GM21526 (cell line): Measurements from ENCODE around the gene ARHGAP4.

ENCODE experiments used
- ATAC-seq: cut with Tn5 transposase; IDR thresholded peaks from one replicate; pipeline ENCODE4 v1.9.1; 2021; ENCODE audit warnings: moderate library complexity; ENCODE audit not compliant: unreplicated experiment, low FRiP score

The ARHGAP4 gene

DNA sequence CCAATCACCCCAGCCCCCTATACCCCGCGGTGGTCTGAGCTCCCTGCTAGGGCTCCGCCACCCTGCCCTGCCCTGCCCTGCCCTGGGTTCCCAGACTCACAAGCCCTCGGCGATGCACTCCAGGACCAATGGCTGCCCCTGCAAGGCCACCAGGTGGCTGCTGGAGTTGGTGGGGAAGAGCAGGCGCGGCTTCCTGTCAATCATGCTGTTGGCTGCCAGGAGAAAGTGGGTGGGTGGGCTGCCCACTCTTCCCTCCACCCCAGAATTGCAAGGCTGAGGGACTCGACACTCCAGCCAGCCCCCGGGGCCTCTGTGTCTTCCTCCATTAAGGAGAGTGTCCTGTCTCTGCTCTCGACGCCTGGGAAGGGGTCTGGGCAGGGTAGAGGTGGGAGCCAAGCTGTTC is 55.8 kb downstream of the ARHGAP4 start:
- ATAC-seq, result no peak

DNA sequence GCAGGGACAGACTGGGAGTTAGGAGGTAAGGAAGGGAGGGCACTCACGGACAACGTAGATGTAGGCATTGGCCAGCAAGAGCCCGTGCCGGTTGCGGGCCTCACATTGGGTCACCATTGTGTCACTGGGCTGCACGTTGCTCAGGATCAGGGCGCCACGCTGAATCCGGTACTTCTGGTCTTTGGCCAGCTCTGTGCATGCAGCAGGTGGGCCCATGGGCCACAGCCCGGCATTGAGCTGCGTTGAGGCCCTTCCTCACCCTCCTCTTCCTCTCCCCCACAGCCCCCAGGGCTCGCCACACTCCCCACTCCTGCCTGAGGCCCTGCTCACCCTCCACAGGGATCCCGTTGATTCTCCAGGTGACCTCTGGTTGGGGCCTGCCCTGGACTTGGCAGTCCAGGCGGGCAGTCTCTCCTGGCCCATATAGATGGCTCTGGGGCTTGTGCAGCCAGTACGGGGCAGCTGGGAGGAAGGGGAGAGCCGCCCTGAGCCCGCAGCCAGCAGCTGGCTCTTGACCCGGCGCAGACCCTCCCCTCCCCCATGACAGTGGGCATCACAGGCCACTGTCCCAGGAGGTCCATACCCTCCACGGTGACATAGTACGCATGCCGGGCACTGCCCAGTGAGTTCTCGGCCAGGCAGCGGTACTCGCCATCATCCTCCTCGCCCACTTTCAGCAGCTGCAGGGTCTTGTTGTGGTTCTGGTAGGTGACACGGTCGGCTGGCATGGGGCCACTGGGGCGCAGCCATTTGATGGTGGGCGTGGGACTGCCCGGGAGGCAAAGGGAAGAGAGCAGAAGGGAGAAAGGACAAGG is 56.4 kb downstream of the ARHGAP4 start:
- no peak for ATAC-seq

DNA sequence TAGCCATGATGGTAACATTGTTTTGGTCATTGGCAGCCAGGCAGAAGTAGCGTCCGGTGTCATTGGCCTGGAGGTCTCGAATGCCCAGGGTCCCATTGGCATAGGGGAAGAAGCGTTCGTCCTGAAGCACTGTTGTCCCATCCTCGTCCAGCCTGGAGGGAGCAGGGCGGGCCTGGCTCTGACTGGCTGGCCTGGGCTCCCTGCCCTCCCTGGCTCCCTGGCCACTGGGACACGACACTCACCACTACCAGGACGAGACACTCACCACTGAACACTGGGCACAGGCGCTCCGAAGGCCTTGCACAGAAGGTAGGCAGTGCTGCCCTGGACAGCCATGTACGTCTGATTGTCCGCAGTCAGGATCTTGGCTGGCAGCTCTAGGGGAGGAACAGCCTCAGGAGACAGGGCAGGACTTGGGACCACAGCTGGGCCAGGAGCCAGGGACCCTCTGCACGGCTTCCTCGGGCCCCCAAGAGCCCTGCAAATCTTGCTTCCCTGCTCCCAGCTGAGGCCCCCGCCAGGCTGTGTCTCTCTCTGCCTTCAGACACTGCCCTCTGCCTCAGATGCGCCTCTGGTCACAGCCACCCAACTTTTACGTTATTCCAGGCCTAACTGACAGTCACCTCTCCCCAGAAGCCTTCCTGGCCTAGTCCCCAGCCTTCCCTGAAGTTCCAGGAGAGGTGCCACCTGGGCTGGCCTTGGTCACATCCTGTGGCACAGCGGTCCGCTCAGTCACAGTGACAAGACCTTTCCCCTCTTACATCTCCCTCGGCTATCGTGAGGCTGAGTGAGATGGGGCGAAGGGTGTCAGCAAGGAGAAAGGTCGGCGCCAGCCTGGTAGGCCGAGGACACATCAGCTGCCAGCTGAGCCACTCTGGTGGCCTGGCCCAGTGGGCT is 57.2 kb downstream of the ARHGAP4 start:
- no peak for ATAC-seq

DNA sequence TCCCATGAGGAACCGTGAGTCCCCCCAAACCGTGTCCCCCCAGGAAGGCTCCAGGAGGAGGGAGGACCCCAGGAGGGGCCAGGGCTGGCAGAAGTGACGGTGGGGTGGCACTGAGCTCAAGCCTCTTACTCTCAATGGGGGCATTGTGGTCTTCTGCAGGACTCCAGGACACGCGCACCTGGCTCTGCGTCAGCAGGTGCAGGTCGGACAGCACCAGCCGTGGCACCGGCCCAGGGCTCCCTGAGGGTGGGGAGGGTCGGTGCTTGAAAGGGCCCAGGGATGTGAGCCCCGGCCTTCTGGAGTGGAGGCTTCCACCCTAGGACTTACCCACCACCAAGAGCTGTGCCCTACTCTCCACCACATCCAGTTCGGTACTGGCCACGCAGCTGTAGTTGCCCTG is 58.4 kb downstream of the ARHGAP4 start:
- ATAC-seq, result no peak

DNA sequence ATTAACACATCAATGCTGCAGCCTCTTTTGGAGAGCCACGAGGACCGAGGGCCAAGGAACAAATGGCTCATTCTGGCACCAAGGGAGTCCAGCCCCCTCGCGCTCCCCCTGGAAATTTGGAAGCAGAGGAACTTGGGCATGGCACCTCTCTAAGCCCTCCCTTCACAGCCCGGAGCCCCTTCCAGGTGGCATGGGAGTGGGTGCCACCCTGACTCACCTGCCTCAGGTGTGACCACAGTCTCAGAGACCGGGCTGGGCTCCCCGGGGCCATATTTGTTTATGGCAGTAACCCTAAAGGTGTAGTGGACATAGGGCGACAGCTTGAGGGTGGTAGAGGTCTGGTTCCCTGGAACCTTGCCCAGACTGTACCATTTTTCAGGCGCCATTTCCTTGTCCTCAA is 58.9 kb downstream of the ARHGAP4 start:
- ATAC-seq, result no peak

DNA sequence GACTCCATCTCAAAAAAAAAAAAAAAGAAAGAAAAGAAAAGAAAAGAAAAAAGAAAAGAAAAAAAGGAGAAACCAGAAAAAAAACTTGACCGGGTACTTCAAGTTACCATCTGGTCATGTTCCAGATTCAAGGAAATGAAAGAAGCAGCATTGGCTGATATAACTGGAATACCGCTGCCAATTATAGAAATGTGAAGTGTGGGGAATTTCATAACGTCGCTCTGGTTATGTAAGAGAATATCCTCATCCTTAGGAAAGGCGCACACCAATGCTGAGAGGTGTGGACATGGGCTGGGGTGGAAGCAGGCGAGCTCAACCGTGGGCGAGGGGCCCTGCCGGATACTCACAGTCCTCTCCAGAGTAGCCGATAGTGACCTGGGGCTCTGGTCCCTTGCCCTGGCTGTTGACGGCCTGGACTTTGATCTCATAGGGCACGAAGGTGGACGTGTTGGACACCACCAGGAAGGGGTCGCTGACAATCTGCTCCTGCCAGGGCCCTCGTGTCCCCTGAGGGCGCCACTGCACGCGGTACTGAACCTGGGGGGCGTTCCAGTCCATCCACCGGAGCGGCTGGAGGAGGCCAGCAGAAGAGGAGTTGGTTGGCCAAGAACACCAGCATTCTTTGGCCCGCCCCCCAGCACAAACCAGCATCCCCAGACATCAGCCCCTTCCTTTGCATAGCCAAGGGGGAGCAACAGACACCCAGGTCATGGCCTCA is 59.6 kb downstream of the ARHGAP4 start:
- ATAC-seq, result no peak

DNA sequence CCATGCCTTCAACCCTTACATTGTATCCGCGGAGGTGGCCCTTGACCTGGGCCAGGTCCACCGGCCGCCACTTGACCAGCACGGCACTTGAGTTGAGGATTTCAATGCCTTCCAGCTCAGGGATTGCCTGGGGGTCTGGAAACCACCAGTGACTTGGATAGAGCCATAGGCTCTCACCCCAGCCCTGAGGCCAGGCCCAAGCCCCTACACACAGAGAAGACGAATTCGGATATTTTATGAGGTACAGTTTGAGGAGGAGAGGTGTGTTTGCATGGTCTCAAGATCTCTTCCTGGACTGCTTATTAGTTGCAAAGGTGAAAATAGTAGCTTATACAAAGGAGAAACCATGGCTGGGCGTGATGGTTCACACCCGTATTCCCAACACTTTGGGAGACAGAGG is 60.4 kb downstream of the ARHGAP4 start:
- no peak for ATAC-seq

DNA sequence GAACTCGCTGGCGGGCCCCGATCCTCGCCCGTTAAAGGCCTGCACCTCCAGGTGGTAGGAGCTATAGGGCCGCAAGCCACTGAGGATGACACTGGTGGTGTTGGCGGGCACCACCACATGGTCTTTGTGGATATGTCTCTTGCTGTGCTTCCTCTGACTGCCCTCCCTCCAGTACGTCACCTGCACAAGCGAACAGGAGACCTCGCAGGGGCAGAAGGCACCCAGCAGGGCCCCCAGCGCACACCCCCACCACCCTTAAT is 60.8 kb downstream of the ARHGAP4 start:
- ATAC-seq, result no peak

DNA sequence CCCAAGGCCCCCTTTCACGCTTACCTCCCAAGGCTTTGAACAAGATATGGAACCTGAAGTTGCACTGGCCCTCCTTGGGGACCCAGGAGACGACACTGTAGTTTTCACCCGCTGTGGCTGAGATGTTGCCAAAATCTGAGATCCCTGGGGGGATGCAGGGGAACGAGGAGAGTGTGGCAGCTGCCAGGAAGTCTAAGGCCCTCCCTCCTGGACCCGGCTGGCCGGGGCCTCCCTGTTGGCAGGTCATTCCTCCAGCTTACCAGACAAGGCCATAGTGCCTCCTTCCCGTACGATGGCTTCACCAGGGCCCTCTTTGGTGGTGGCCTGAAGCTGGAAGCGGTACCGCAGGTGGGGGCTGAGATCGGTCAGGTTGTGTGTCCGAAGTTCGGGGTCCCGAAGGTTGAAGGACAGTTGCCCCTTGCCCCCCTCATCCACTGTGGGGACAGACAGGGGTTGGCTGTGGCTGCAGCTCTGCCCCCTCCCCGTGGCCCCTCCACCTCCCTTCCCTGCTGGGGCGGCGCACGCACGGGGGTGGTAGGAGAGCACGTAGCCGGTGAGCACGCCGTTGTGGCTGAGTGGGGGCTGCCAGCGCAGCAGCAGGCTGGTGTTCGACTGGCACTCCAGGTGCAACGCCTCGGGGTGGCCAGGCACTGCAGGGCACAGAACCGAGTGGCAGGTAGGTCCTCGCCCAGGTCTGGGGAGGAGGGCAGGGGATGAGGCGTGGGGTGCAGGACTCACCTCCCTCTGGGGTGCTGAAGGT is 61.3 kb downstream of the ARHGAP4 start:
- ATAC-seq, result no peak

DNA sequence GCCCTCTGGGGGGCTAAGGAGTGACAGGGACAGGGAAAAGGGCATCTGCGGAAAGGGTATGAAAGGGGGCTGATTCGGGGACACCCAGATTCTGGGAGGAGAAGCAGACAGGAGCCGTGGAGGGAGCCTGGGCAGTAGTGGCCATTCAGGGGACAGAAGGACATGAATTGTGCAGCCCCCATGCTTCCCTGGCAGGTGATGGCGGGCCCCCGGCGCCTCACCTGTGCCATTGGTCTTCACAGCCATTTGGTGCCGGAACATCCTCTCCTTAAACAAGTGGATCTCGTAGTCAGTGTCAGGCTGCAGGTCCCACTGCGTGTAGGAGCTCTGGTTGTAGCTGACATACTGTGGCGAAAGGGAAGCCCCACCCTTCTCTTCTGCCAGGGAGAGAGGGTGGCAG is 62.0 kb downstream of the ARHGAP4 start:
- no peak for ATAC-seq

DNA sequence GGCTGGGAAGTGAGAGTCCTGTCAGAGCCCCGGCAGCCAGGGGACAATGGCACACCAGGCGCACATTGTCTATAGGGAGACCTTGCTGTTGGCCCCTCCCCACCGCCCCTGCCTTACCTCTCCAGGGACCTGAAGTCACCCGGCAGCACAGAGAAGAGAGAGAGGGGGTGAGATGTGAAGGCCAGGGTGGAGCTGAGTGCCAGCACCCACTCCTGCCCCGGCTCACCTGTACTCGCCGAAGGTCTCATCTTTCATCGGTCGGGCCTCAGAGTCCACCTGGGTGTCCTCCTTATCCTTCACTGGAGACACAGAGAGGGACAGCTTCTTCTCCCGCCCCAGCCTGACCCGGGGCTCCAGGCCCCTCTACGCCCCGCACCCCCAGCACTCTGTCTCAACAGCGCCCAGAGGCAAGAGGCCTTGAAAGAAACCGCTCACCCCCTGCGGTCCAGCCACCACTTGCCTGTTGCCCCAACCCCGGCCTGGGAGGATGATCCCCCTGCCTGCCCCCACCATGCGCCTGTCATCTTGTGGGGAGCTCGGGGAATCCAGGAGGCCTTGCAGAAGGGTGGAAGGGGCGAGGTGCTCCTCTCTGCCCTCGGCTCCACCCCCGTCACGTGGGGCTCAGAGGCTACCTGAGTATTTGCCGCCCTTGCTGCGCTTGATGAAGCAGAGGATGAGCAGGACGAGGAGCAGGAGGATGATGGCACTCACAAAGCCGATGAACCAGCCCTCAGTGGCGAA is 62.6 kb downstream of the ARHGAP4 start:
- no peak for ATAC-seq

DNA sequence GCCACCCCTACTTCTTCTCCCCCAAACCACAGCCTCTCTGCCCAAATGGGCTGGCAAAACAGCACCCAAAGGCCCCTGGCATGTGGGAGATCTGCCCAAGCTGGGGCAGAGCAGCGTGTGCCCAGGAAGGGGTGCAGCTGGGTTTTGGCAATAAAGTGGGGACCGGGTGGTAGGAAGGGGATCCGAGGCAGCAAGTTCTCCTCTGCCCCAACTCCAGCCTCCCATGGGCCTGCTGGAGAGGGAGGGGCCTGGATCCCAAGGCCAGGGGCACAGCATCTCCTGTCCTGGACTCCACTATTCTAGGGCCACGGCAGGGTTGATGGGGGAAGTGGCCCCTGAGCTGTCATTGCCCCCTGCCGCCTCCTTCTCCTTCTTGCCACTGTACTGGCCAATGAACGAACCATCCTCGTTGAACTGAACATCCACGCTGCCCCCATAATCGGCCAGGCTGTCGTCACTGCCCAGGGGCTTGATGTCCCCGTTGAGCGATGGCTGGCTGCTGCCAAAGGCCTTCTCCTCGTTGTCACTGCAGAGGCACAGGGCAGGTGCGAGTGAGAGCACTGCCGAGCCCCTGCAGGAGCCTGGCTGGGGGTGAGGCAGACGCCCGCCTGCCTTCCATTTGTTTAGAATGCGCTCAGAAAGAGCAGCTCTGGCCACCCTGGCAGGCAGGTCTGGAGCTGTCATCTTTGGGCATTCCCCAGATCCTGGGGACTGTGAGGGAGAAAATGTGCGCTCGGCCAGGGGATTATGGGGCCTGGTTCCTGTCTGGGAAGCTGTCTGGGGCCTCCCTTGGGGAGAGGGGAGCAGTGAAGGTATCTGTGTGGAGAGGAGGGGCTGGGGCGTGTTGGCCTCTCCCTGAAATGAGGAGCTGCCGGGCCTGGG is 63.5 kb downstream of the ARHGAP4 start:
- no peak for ATAC-seq

DNA sequence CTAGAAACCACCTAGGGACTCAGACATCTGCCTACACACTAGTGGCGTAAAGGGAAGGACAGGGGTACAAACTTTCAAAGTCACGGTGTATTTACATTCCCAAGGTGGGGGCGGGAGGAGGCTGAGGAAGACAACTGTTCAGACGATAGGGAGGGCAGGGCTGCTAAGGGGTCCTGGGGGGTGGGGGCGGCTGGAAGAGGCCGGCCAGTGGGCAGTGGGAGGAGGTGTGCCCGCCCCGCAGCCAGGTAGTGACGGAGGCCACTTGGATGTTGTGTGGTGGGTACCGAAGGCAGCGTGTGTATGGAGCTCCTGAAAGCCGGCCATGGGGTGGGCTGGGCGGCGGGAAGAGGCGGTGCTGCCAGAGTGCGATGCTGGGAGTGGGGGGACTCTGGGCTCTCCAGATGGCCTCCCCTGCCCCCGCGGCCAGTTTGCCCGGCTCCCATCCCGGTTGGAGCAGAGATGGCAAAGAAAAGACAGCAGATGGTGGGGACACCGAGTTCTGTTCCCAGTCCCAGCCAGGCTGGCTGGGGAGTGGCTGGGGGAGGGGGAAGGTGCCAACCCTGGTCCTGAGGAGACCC is 64.2 kb downstream of the ARHGAP4 start:
- ATAC-seq, result no peak

DNA sequence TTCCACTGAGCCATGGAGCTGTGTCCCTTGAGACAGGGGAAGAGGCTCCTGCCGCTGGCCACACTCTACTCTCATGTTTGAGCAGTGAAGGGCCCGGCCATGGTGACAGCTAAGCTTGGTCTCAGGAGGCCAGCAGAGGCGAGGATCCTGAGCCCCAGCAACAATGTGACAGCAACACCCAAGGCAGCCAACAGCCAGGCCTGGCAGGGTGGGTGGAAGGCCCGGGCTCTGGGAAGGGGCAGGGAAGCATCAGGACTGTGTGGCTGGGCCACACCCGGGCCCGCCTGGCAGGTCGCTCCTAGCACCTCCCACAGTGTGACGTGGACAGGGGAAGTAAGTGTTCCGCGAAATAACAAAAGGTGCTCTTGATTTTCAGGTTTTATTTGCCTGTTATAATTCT is 64.9 kb downstream of the ARHGAP4 start:
- no peak for ATAC-seq
